Sciatic nerve (tissue), 2 donors: ENCODE results near the gene MROH2B. TPM values are rescaled to one million over a fixed set of nuclear protein-coding genes. Genes with fewer than 3 reads are reported as not detected.
A peak's percentile ranks its signal among the peaks of the same experiment; 100 is the strongest.
"Not testable (repeated sequence)": the region's sequence is repeated elsewhere in the genome, so short reads cannot be mapped to it uniquely, and the experiment has no call there.

Experiments
- ATAC-seq: fragments of 200-7000 bp; cut with Tn5 transposase; one replicate; pipeline ENCODE4 v1.9.1; 2020; ENCODE audit warnings: mild to moderate bottlenecking, moderate library complexity
- DNase-seq: peaks from one replicate; pipeline ENCODE4 v3.0.0-alpha.2; 2020; ENCODE audit warnings: low spot score
- intact Hi-C: fragments of 100-400 bp; cut with DNase I; formaldehyde crosslinking; loops from one replicate; pipeline ENCODE4 v1.14.2; 2022
- total RNA-seq: library from RNA; stranded (reverse); fragmentation: NEBNext Ultra II Directional; extraction: Animal tissue kit (Norgen Biotek cat#: 25700); gene quantifications from one replicate; pipeline ENCODE4 v1.2.1, GENCODE V29; 2021
- donor health status: DM: no; HTN: no; CAD: no.
- donor health status: DM: no; HTN: no; CAD: no.

Gene MROH2B
- total RNA-seq, 1 donor from 2014 or later, result not detected

DNA sequence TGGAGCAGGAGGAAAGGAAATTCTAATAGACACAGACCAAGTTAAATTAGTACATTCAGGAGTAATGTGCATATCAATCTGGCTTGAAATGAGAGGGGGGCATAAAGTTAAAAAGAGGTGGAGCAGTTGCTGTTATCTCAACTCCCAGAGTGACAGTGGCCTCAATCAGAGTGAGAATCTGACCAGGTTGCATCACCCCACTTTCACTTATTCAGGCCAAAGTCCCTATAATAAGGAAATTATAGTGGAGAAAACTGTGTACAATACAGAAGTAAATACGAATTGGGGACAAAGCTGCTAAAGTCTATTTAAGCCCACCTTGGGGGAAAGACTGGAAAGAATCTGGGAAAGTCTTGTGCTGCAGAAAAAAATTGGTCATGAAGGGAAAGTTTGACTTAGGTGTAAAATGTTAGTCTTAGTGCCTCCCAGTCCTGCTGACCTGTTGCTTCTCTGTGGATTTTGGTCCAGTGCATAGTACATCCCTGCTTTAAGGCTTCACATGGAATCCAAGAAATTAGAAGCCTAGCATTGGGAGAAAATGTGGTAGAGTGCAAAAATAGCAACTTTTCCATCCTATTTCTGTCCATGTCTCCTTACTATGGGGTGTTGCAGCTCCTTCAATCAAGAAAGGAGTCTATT lies 27.9 kb downstream of the MROH2B start:
- intact Hi-C loops, result no loop called here
- DNase-seq (no peak), ATAC-seq (no peak)

DNA sequence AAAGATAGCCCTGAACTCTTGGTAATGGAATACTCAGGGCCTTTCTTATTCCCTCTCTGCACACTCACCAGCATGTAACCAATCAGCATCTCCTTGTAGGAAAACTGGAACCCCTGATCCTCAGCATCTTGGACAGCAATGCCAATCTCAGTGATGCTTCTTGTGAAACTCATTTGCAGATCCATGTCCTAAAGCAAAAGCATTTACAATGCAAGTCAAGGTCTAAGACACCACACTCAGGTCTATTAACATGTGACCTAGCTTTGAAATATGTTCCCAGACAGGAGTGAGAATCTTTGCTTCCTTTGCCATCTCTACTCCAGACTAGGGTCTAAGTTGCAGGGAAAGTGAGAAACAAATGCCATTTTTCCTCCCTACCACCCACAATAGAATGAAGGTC lies 38.2 kb downstream of the MROH2B start:
- ATAC-seq, result no peak
- no peak for DNase-seq
- intact Hi-C loops, result no loop called here

DNA sequence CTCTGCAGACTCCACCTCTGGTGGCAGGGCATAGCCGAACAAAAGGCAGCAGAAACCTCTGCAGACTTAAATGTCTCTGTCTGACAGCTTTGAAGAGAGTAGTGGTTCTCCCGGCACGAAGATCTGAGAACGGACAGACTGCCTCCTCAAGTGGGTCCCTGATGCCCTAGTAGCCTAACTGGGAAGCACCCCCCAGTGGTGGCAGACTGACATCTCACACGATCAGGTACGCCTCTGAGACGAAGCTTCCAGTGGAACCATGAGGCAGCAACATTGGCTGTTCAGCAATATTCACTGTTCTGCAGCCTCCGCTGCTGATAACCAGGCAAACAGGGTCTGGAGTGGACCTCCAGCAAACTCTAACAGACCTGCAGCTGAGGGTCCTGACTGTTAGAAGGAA lies 48.5 kb downstream of the MROH2B start:
- DNase-seq, ATAC-seq: not testable (repeated sequence)

DNA sequence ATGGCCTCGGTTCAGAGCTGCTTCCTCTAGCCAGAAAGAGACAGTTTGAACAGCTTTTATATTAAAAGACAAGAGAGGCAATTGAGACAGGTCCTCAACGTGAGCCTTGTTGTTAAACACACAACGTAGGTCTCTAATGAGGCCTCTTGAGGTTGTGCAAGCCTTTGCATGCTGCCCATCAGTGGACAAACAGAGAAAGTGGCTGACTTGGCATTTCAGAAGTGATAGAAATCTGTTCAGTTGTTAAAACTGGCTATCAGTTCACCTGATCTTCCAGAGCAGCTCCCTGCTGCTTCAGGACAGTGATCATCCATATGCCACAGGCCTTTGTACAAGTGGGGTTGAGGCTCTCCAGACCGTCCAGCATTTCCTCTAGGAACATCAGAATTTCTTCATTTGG lies 58.8 kb downstream of the MROH2B start:
- ATAC-seq, result no peak
- intact Hi-C loops, result no loop called here
- DNase-seq, result no peak

More for the DNA sequence above, 48.5 kb downstream of the MROH2B start:
- intact Hi-C loops, result not testable (repeated sequence)

DNA sequence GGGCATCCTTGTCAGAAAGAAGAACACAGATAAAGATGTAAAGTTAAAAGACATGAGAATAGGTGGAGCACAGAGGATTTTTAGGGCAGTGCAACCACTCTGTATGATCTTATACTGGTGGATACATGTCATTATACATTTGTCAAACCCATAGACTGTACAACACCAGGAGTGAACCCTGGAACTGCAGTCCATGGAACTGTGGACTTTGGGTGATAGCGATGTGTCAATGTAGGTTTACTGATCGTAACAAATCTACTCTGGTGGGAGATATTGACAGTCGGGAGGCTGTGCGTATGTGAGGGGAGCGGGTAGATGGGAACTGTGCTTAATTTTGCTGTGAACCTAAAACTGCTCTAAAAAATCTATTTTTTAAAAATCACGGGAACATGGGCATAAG lies 60.6 kb downstream of the MROH2B start:
- intact Hi-C loops, result no loop called here

DNA sequence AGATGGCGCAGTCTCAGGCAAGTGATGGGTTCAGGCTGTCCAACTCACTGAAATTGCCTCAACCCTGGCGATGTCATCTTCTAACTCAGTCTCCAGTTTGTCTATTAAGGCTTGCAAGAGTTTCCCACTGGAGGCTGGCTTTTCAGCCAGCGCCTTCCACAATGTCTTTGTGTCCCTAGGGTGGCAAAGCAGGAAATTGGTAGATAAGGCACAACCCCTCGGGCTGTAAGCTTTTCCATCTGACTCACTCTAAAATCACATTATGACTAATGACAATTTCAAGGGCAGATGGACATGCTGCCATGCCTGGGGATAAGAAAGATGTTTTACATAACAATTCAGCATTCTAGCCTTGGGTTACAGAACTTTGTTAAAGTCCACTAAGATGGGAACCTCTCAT lies 61.9 kb downstream of the MROH2B start:
- intact Hi-C loops, result no loop called here
- DNase-seq (no peak), ATAC-seq (no peak)

More for the DNA sequence above, 60.6 kb downstream of the MROH2B start:
- no peak for ATAC-seq
- DNase-seq, result no peak

DNA sequence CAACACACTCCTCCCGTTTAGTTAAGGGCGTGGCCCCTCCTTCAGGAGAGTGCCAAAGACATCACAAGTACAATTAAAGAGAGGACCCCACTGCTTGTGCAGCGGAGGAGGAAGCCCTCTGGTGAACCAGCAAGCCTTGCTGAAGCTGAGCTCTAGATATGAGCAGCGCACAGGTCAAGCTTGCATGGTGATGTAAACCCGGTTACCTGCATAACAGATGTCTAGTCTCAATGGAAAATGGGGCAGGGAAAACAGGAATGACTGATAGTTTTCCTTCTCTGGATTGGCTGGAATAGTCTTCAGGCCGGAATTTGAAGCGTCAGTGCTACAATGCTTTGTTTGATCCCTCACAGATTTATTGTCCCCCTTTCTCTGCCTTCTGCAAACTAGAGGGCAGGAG lies 66.2 kb downstream of the MROH2B start:
- ATAC-seq, result peak; percentile 21
- DNase-seq, result no peak
- intact Hi-C loops, result no loop called here

DNA sequence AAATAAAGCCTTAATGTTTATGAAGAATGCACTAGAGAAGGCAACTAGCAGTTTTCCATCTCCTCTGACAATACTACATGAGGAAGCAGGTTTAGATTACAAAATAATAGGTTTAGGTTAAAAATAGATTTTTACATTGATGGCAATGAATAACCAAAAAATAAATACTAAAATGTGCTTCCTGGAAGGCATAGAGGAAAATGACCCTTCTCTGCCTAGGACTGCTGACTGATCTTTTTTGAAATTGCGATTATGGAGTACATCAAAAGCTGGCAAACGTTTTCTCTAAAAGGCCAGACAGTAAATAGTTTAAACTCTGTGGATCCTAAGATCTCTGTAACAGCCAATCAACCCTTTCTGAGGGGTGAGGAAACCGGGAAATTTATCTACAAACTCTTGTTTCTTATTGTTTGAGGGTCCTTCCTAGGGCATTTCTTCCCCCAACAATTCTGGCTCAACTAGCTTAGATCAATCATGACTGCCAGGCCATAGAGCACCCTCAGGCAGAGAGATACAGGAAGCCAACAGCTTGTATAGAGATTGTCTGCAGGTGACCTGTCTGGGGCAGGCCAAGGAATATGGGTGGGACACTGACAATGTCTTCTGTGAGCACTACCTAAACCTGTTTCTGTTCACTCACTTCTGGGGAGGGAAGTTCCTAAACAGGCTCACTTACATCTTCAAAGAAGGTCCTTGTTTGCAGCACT lies 67.3 kb downstream of the MROH2B start:
- ATAC-seq (no peak), DNase-seq (no peak)
- intact Hi-C loops, result no loop called here

DNA sequence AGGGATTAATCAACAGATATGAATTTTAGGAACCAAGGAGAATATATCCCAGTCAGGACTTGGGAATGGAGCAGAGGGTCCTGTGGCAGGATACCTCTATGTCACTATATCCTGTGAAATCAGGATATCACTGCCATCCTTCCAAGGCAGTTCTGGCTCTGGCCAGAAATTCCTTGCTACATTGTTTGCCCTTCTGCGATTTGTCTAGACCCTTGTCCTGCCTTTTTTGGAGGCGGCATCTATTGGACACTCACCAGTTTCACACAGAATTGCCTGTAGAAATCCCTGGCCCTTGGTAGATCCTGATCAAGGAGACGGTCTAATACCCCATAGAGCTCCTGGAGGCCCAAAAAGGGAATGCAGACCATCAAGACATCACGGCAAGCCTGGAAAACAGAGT lies 71.2 kb downstream of the MROH2B start:
- no peak for ATAC-seq
- no peak for DNase-seq
- intact Hi-C loops, result no loop called here

DNA sequence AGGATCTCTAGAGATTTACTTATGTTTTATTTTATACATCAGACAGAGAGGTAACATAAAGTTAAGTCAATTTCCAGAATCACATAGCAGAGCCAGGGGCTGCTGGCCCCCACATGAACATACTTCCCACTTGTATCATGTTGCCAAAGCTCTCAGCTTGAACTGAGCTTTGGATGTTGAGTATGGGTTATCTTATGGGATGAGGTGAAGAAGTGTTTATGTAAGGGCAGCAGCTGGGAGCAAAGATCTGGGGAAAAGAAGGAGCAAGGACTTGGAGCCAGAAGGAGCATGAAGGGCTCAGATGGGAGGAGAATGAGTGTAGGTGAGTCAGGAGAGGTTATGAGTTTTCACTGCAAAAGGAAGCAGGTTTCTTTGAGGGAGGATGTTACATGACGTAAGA lies 72.0 kb downstream of the MROH2B start:
- no peak for DNase-seq
- no peak for ATAC-seq
- intact Hi-C loops, result no loop called here

DNA sequence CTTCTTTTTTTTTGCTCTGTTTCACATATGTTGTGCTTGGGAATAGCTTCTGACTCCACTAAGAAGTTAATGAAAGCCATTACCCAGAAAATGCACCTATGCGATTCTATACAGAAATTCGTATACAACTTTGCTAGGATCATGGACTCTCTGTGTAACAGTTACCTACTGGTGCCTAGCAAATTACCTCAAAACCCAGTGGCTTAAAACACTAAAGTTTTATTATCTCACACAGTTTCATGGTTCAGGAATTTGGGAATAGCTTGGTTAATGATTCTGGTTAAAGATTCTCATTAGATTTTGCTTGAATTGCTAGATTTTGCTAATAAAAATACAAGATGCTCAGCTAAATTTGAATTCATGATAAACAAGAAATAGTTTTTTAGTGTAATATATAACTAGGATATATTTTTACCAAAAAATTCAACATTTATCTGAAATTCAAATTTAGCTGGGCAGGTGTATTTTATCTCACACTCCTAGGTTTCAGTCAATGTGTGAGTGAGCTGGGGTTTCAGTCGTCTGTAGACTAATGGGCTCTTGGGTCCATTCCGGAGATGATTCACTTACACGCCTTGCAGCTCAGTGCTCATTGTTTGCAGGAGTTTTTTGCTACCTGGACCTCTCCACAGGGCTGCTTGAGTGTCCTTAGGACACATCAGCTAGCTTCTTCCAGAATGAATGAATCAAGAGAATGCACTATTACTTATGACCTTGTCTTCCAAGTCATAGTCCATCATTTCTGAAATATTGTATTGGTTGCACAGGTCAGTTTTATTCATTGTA lies 75.1 kb downstream of the MROH2B start:
- intact Hi-C loops, result no loop called here
- ATAC-seq (no peak), DNase-seq (no peak)

DNA sequence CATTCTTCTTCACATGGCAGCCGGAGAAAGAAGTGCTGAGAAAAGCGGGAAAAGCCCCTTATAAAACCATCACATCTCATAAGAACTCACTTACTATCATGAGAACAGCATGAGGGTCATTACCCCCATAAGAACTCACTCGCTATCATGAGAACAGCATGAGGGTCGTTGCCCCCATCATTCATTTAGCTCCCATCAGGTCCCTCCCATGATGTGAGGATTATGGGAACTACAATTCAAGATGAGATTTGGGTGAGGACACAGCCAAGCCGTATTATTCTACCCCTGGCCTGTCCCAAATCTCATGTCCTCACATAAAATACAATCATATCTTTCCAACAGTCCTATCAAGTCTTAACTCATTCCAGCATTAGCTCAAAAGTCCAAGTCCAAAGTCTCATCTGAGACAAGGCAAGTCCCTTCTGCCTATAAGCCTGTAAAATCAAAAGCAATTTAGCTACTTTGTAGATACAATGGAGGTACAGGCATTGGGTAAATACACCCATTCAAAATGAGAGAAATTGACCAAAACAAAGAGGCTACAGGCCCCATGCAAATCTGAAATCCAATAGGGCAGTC lies 79.1 kb downstream of the MROH2B start:
- DNase-seq (no peak), ATAC-seq (peak; percentile 3)
- intact Hi-C loops, result no loop called here

DNA sequence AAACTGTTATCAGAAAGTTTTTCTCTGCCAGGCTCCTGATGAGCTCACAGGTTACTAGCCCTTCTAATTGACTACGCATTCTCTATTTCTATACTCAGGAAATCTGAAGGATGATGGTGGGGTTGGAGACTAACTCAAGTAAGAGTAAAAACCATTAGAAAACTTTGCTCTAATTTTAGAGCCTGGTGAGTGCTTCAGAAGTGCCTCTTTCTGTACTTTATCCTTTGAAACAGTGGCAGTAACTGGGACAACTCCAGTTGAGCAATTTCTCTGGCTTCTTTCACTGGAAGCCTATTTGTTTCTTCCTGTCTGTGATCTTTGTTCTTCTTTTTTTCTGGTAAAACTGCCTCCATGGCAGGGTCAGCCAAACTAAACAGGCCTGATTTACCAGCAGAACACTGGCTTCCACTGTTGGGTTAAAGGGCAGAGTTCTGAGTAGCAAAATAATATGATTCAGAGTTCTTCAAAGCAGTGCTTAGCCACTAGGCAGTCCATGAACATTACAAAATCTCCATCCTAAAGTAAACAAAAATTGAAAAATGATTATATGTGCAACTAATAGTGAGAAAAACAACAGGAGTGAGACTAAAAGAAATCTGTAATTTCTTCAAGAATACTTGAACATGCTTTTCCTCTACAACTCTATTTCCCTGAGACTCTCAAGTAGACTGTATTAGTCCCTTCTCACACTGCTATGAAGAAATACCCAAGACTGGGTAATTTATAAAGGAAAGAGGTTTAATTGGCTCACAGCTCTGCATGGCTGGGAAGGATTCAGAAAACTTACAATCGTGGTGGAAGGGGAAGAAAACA lies 79.8 kb downstream of the MROH2B start:
- peak; percentile 98 for ATAC-seq
- intact Hi-C loops, result no loop called here

DNA sequence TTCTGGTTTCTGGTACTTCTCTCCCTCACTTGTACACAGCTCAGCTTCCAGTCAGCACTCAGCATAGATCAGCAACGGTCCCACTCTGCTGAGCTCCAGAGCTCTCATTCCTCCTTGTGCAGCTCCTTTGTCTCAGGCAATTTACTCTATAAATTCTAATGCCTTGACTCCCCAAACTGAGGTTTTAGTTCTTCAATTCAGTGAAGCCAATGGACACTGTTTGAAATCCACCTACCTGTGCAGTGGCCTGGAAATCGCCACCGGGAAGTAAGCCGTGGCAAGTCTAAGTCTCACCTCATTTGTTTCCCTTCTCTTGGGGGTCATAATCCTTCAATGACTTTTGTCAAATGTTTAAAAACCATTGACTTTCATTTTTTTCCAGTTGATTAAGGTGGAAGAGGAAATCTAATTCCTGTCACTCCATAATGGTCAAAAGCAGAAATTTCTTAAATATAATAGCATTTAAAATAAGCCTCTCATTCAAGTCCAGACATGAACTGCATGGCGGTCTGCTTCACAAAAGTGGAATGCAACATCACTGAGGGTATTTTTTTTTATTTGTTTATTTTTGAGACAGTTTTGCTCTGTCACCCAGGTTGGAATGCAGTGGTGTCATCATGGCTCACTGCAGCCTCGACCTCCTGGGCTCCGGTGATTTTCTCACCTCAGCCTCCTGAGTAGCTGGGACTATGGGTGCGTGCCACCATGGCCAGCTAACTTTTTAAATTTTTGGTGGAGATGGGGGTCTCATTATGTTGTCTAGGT lies 82.2 kb downstream of the MROH2B start:
- ATAC-seq, result no peak
- intact Hi-C loops, result no loop called here
- no peak for DNase-seq

More for the DNA sequence above, 79.8 kb downstream of the MROH2B start:
- peak; percentile 78 for DNase-seq

DNA sequence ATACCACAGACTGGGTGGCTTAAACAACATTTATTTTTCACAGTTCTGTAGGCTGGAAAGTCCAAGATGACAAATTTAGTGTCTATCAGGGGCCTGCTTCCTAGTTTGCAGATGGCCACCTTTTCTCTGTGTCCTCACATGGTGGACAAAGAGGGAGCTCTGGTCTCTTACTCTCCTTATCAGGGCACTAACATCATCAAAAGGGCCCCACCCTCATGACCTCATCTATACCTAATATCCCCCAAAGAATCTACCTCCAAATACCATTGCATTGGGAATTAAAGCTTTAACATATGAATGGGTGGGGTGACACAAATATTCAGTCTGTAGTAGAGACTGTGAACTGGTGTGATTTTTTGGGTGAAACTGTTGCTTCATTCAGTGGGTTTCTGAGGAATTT lies 83.8 kb downstream of the MROH2B start:
- ATAC-seq, result no peak
- DNase-seq, result no peak
- intact Hi-C loops, result no loop called here

DNA sequence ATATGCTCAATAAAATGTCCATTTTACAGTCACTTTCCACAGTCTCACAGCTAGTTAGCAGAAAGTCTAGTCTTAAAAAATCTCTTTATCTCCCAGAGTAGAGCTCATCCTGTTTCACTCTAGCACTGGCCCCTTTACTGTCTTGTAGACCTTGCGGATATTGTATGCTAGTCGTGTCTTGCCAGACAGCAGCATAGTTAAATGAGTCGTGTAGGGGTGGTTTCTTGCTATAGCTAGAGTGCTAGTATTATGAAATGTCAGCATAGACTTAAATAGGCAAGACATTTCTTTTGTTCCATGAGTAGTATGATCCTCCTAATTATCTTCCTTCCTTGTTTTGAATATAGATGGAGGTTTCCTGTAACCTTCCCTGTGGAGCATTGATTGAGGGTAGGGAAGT lies 84.5 kb downstream of the MROH2B start:
- intact Hi-C loops, result no loop called here
- no peak for DNase-seq
- no peak for ATAC-seq

DNA sequence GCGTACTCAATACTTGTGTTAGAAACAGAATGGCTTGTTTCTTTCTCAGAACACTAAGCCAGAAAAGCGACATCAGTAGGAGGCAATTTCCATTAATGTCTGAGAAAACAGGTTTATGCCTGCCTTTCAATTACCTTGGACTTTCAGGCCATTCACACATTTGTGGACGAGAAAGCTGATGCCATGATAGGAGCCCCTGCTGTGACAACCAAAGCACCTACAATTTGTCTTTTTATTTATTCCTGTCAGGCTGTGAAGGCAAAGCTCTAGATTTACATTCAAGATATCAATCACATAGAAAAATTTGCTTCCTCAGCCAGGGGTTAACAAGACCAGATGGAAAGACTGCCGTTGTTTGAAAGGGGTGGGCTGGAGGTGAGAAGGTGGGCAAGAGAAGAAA lies 85.6 kb downstream of the MROH2B start:
- ATAC-seq (no peak), DNase-seq (no peak)

DNA sequence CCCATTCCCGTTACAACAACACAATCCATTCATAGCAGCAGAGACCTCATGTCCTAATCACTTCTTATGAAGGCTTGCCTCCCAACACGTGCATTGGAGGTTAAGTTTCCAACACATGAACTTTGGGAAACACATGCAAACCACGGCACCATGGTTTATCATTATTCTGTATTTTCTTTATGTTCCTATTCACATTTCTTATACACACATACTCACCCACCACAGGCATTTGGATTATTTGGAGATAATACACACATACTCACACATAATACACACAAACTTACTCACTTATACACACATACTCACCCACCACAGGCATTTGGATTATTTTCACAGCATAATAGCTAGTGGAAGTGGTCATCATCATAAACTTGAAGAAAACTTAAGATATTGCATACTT lies 86.3 kb downstream of the MROH2B start:
- intact Hi-C loops, result no loop called here
- DNase-seq (no peak), ATAC-seq (no peak)

More for the DNA sequence above, 85.6 kb downstream of the MROH2B start:
- intact Hi-C loops, result no loop called here
